ENCODE results near the gene ASPDH. TPM values are rescaled to one million over a fixed set of nuclear protein-coding genes. Genes with fewer than 3 reads are reported as not detected.

ASPDH gene
- total and polyA plus RNA-seq, 2 of the 4 experiments (the other 2 are of a cell fraction), result not detected

DNA sequence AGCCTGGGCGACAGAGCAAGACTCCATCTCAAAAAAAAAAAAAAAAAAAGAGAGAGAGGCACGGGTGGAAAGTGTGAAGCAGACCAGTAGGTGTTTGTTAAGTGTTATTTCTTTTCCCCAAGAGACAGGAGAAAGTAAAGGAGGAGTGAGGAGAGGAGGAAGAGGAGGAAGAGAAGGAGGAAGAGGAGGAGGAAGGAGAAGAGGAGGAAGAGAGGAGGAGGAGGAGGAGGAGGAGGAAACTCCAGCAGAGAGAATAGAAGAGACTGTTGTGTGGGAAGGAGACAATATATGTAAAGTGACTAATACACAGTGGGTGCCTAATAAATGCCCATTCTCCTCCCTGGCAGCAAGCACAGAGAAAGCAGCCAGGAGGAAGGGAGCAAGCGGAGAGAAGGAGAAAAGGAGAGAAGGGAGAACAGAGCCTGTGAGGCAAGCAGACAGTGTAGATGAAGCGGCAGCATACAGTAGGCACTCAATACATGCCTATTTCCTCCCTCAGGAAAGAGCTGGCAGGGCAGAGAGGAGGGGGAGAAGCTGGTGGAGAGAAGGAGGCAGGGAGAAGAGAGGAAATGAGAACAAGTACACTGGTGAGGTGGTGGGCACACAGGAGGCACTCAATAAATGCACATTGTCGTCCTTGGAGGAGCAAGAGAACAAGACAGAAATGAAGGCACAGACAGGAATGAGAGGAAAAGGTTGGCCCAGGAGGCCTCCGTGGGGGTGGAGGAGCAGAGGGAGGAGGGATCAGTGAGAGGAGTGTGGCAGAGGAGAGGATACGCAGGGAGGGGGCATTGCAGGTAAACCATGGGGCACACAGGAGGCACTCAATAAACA, 19.3 kb downstream of the ASPDH start:
- ChIA-PET POLR2A (ENCODE audit: unreplicated experiment) (no interaction called here), CTCF (no interaction called here)
- Histone ChIP-seq H3K36me3 (ENCODE audit: control insufficient read depth, insufficient read depth, low read length) (peaks cover 2% of the 10 kb centered on the region; the same call in 1 of the 2 replicates), H2AK9ac (replicated peaks; ENCODE audit: low read depth, low read length, poor library complexity) (peak overlapping the region; percentile 55), H4K5ac (ENCODE audit: low read depth, low read length) (no peak overlapping the region), H2AK5ac (ENCODE audit: low read depth, low read length) (no peak overlapping the region), H3K56ac (ENCODE audit: extremely low read depth, insufficient read depth, low read length) (no peak overlapping the region), H3K18ac (ENCODE audit: low read depth, low read length) (no peak overlapping the region), H2BK5ac (ENCODE audit: low read depth, low read length, poor library complexity, severe bottlenecking) (no peak overlapping the region), H3K4ac (ENCODE audit: low read depth, low read length) (no peak overlapping the region), H3K4me1 (ENCODE audit: control insufficient read depth, insufficient read depth, low read length) (no peaks in the 10 kb centered on the region), H3K9me3 (ENCODE audit: control insufficient read depth, insufficient read depth, low read length) (peaks cover 6% of the 10 kb centered on the region; the same call in 1 of the 2 replicates), H4K91ac (ENCODE audit: insufficient read depth, low read depth, low read length) (no peak overlapping the region), H2BK120ac (ENCODE audit: low read depth, low read length) (no peak overlapping the region), H2BK20ac (ENCODE audit: low read depth, low read length) (no peak overlapping the region), H3K9me1 (ENCODE audit: insufficient read depth, low read length) (no peaks in the 10 kb centered on the region), H2AFZ (replicated peaks; ENCODE audit: low read length, poor library complexity) (no peak overlapping the region), H3K9ac (ENCODE audit: low read depth, low read length) (no peak overlapping the region), H3K23ac (ENCODE audit: low read depth, low read length) (no peak overlapping the region), H3K79me1 (ENCODE audit: low read depth in 1 of 2, low read length in 2 of 2) (no peaks in the 10 kb centered on the region), H3K27me3 (ENCODE audit: control insufficient read depth, insufficient read depth, low read length) (peaks cover 43% of the 10 kb centered on the region), H3K4me2 (ENCODE audit: low read depth, low read length) (no peak overlapping the region), H3K4me3 (ENCODE audit: insufficient read depth, low read depth, low read length) (no peak overlapping the region), H3K27ac (ENCODE audit: insufficient read depth, low read length) (no peak overlapping the region), H2BK15ac (ENCODE audit: low read depth, low read length) (no peak overlapping the region), H3K14ac (replicated peaks; ENCODE audit: low read depth, low read length) (no peak overlapping the region), H4K8ac (ENCODE audit: low read depth in 2 of 2, low read length in 2 of 2) (no peak overlapping the region), H4K20me1 (ENCODE audit: insufficient read depth, low read length) (no peaks in the 10 kb centered on the region)
- WGBS, 2 experiments (ENCODE audit: extremely low coverage in 2 of 2, insufficient read length in 1 of 2), result 50% methylated on average over 1 of the region's 7 CpGs; no CpG with 5 or more reads in 1 of the 2 experiments
- intact Hi-C loops (cut with micrococcal nuclease) (no loop called here), in situ Hi-C loops (cut with MboI; ENCODE audit: low sequenced_read_pairs) (no loop called here), dilution Hi-C loops (cut with HindIII; ENCODE audit: low sequenced_read_pairs, unreplicated experiment) (no loop called here)
- ATAC-seq (ENCODE audit: low read depth) (no peak), DNase-seq (no peak)
- TF ChIP-seq CTCF (conservative IDR thresholded peaks at IDR 0.05; ENCODE audit: low read depth, low read length), result no peak
- TF ChIP-seq, protein P1, sequence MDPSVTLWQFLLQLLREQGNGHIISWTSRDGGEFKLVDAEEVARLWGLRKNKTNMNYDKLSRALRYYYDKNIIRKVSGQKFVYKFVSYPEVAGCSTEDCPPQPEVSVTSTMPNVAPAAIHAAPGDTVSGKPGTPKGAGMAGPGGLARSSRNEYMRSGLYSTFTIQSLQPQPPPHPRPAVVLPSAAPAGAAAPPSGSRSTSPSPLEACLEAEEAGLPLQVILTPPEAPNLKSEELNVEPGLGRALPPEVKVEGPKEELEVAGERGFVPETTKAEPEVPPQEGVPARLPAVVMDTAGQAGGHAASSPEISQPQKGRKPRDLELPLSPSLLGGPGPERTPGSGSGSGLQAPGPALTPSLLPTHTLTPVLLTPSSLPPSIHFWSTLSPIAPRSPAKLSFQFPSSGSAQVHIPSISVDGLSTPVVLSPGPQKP (IDR thresholded peaks at IDR 0.05; ENCODE audit: borderline replicate concordance, low read depth, low read length), result no peak
- TF ChIP-seq MXI1 (IDR thresholded peaks at IDR 0.05; ENCODE audit: borderline replicate concordance, low read depth, low read length), result no peak
- TF ChIP-seq MAFK (IDR thresholded peaks at IDR 0.05; ENCODE audit: low read depth, low read length), result no peak
- no peak for TF ChIP-seq CHD1 (IDR thresholded peaks at IDR 0.05; ENCODE audit: low read depth, low read length)
- no peak for TF ChIP-seq CEBPB (IDR thresholded peaks at IDR 0.05; ENCODE audit: low read depth, low read length)
- no peak for TF ChIP-seq FOS (IDR thresholded peaks at IDR 0.05; ENCODE audit: low read depth, low read length)
- no peak for TF ChIP-seq NFE2L2 (IDR thresholded peaks at IDR 0.05; ENCODE audit: low read depth, low read length)
- TF ChIP-seq USF2 (IDR thresholded peaks at IDR 0.05; ENCODE audit: low read depth, low read length), result no peak
- TF ChIP-seq BHLHE40 (IDR thresholded peaks at IDR 0.05; ENCODE audit: low read depth, low read length), result no peak
- no peak for TF ChIP-seq RCOR1 (IDR thresholded peaks at IDR 0.05; ENCODE audit: insufficient replicate concordance, low read length)
- TF ChIP-seq RFX5 (IDR thresholded peaks at IDR 0.05; ENCODE audit: low read depth, low read length), result no peak
- BruUV-seq (replicated peaks), result no TSS peak
